ENCODE measurements around the gene MAPK14. TPM values are rescaled to one million over a fixed set of nuclear protein-coding genes. Genes with fewer than 3 reads are reported as not detected.

The MAPK14 gene
- total and polyA plus RNA-seq, 9 of the 15 experiments (the other 6 are each of a cell fraction or from before 2014, with no cell fraction given) = 8.8 to 62.7 (median 35.5) TPM

- TF ChIP-seq ETV5 (CRISPR knock-in tag; IDR thresholded peaks at IDR 0.05; ENCODE audit: low read depth) (peak; percentile 22), NKRF (IDR thresholded peaks at IDR 0.05; ENCODE audit: borderline replicate concordance) (no peak), STAT5B (CRISPR knock-in tag; IDR thresholded peaks at IDR 0.05) (no peak), ZKSCAN1 (IDR thresholded peaks at IDR 0.05; ENCODE audit: low read depth, low read length) (peak; percentile 67; the same call in 1 of the 2 replicates), TEAD4 (IDR thresholded peaks at IDR 0.05; ENCODE audit: low read length) (0 out of 2 replicates have a peak, but pooled peaks have one; percentile 14), TEAD4 (CRISPR knock-in tag; IDR thresholded peaks at IDR 0.05; ENCODE audit: borderline replicate concordance) (no peak), CTCF (IDR thresholded peaks at IDR 0.05 in 2 of 3, conservative IDR thresholded peaks at IDR 0.05 in 1 of 3; ENCODE audit: insufficient read depth in 2 of 3, low read depth in 1 of 3, low read length in 3 of 3) (peak; percentile 79 to 92 (median 92)), HNRNPL (IDR thresholded peaks at IDR 0.05; ENCODE audit: low read depth, low read length) (no peak), RBM39 (optimal IDR thresholded peaks at IDR 0.05; ENCODE audit: low read depth, low read length) (peak; percentile 72), SIN3A (IDR thresholded peaks at IDR 0.05; ENCODE audit: borderline replicate concordance in 2 of 2, control insufficient read depth in 1 of 2, low read depth in 2 of 2, low read length in 2 of 2) (no peak; a peak in 1 of 4 replicates), ZNF764 (CRISPR knock-in tag; IDR thresholded peaks at IDR 0.05; ENCODE audit: low read depth) (peak; percentile 72; the same call in 1 of the 2 replicates), EP300 (IDR thresholded peaks at IDR 0.05; ENCODE audit: low read length) (peak; percentile 40; the same call in 1 of the 2 replicates), CTCFL (IDR thresholded peaks at IDR 0.05; ENCODE audit: borderline replicate concordance, insufficient read depth, low read depth, low read length, poor library complexity, severe bottlenecking) (peak; percentile 78), XRCC5 (IDR thresholded peaks at IDR 0.05; ENCODE audit: low read depth, low read length) (peak; percentile 85), HDGF (IDR thresholded peaks at IDR 0.05) (0 out of 2 replicates have a peak, but pooled peaks have one; percentile 54), TOE1 (IDR thresholded peaks at IDR 0.05; ENCODE audit: borderline replicate concordance) (0 out of 2 replicates have a peak, but pooled peaks have one; percentile 33), TOE1 (CRISPR knock-in tag; IDR thresholded peaks at IDR 0.05; ENCODE audit: borderline replicate concordance, low read depth) (no peak)
- TF ChIP-seq, protein P1, sequence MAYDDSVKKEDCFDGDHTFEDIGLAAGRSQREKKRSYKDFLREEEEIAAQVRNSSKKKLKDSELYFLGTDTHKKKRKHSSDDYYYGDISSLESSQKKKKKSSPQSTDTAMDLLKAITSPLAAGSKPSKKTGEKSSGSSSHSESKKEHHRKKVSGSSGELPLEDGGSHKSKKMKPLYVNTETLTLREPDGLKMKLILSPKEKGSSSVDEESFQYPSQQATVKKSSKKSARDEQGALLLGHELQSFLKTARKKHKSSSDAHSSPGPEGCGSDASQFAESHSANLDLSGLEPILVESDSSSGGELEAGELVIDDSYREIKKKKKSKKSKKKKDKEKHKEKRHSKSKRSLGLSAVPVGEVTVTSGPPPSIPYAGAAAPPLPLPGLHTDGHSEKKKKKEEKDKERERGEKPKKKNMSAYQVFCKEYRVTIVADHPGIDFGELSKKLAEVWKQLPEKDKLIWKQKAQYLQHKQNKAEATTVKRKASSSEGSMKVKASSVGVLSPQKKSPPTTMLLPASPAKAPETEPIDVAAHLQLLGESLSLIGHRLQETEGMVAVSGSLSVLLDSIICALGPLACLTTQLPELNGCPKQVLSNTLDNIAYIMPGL (CRISPR knock-in tag; IDR thresholded peaks at IDR 0.05) = no peak
Observed at GRCh38 chr6:36123270-36124139, 95.9 kb downstream of the MAPK14 start (continued).
